Lower lobe of right lung (tissue), 2 donors: ENCODE data around the gene PXDC1. TPM values are rescaled to one million over a fixed set of nuclear protein-coding genes. Genes with fewer than 3 reads are reported as not detected.
"Not testable (repeated sequence)": the region's sequence is repeated elsewhere in the genome, so short reads cannot be mapped to it uniquely, and the experiment has no call there.

Experiments used
- ATAC-seq, 2 donors: fragments of 200-7000 bp; cut with Tn5 transposase; one replicate each; pipeline ENCODE4 v1.9.1; 2020 to 2022; ENCODE audit warnings: mild to moderate bottlenecking in 2 of 2, moderate library complexity in 2 of 2
- DNase-seq: peaks from one replicate; pipeline ENCODE4 v3.0.0-alpha.2; 2020
- H3K27ac ChIP-seq: fragments of 200-600 bp; one replicate; pipeline ENCODE4 v1.8.0; 2022
- H3K27me3 ChIP-seq: fragments of 200-600 bp; one replicate; pipeline ENCODE4 v1.8.0; 2022; ENCODE audit warnings: low read depth
- H3K36me3 ChIP-seq: fragments of 200-600 bp; one replicate; pipeline ENCODE4 v1.8.0; 2022; ENCODE audit warnings: mild to moderate bottlenecking
- H3K4me1 ChIP-seq: fragments of 200-600 bp; one replicate; pipeline ENCODE4 v1.8.0; 2022
- H3K4me3 ChIP-seq: fragments of 200-600 bp; one replicate; pipeline ENCODE4 v1.8.0; 2022; ENCODE audit warnings: mild to moderate bottlenecking
- H3K9me3 ChIP-seq: fragments of 200-600 bp; one replicate; pipeline ENCODE4 v1.8.0; 2022
- CTCF ChIP-seq: fragments of 200-600 bp; IDR thresholded peaks from one replicate; pipeline ENCODE4 v1.8.0; 2022; ENCODE audit warnings: antibody characterized with exemption, mild to moderate bottlenecking
- intact Hi-C: fragments of 100-400 bp; cut with DNase I; formaldehyde crosslinking; loops from one replicate; pipeline ENCODE4 v1.11.0; 2022
- total RNA-seq: library from RNA; stranded (reverse); fragmentation: NEBNext Ultra II Directional; extraction: Animal tissue kit (Norgen Biotek cat#: 25700); gene quantifications from one replicate; pipeline ENCODE4 v1.2.1, GENCODE V29; 2021
- donor health status: DM: no; HTN: yes; CAD: no; lungs with severe emphysema.

Gene PXDC1
- total RNA-seq, 1 donor from 2014 or later = 50.9 TPM

GRCh38 chr6:3775386-3775785, 23.9 kb upstream of the PXDC1 start:
- ATAC-seq (no peak), DNase-seq (no peak)
- intact Hi-C loops = no loop called here

GRCh38 chr6:3773678-3774298, 22.3 kb upstream of the PXDC1 start:
- H3K4me1 ChIP-seq = peaks cover 6% of the 10 kb centered on the region
- ATAC-seq = no peak

More at GRCh38 chr6:3775386-3775785, 23.9 kb upstream of the PXDC1 start:
- H3K4me1 ChIP-seq = peaks cover 6% of the 10 kb centered on the region
- H3K27me3 ChIP-seq = no peaks in the 10 kb centered on the region
- TF ChIP-seq CTCF = no peak
- H3K36me3 ChIP-seq = no peaks in the 10 kb centered on the region
- no peak overlapping the region for H3K27ac ChIP-seq
- H3K4me3 ChIP-seq = no peak overlapping the region
- no peaks in the 10 kb centered on the region for H3K9me3 ChIP-seq

GRCh38 chr6:3772127-3772999, 20.9 kb upstream of the PXDC1 start:
- H3K36me3 ChIP-seq, H3K27me3 ChIP-seq, intact Hi-C loops, H3K4me3 ChIP-seq, ATAC-seq, H3K27ac ChIP-seq, H3K9me3 ChIP-seq, DNase-seq: not testable (repeated sequence)
- H3K4me1 ChIP-seq = peaks cover 13% of the 10 kb centered on the region

More at GRCh38 chr6:3773678-3774298, 22.3 kb upstream of the PXDC1 start:
- Histone ChIP-seq H3K9me3 (no peaks in the 10 kb centered on the region), H3K27ac (no peak overlapping the region), H3K36me3 (no peaks in the 10 kb centered on the region), H3K4me3 (no peak overlapping the region), H3K27me3 (no peaks in the 10 kb centered on the region)
- no peak for DNase-seq
- no peak for TF ChIP-seq CTCF
- intact Hi-C loops = no loop called here

- TF ChIP-seq CTCF = no peak
- Histone ChIP-seq H3K4me1 (peaks cover 17% of the 10 kb centered on the region), H3K27ac (no peak overlapping the region), H3K9me3 (no peaks in the 10 kb centered on the region), H3K27me3 (no peaks in the 10 kb centered on the region), H3K36me3 (no peaks in the 10 kb centered on the region), H3K4me3 (no peak overlapping the region)
- intact Hi-C loops = no loop called here
- DNase-seq (no peak), ATAC-seq (no peak)
Measured at GRCh38 chr6:3771407-3772011, 20.0 kb upstream of the PXDC1 start.

GRCh38 chr6:3770023-3770720, 18.7 kb upstream of the PXDC1 start:
- Histone ChIP-seq H3K9me3 (no peaks in the 10 kb centered on the region), H3K27ac (no peak overlapping the region), H3K4me1 (peaks cover 23% of the 10 kb centered on the region), H3K36me3 (no peaks in the 10 kb centered on the region), H3K4me3 (no peak overlapping the region), H3K27me3 (no peaks in the 10 kb centered on the region)
- no peak for TF ChIP-seq CTCF
- intact Hi-C loops = no loop called here
- ATAC-seq = no peak
- DNase-seq = no peak
